ENCODE measurements around the gene KIF1A. TPM values are rescaled to one million over a fixed set of nuclear protein-coding genes. Genes with fewer than 3 reads are reported as not detected.

Gene KIF1A
- total and polyA plus RNA-seq, 2 of the 8 experiments (the other 6 are each of a cell fraction or from before 2014, with no cell fraction given) = 61.3 to 281 TPM

DNA sequence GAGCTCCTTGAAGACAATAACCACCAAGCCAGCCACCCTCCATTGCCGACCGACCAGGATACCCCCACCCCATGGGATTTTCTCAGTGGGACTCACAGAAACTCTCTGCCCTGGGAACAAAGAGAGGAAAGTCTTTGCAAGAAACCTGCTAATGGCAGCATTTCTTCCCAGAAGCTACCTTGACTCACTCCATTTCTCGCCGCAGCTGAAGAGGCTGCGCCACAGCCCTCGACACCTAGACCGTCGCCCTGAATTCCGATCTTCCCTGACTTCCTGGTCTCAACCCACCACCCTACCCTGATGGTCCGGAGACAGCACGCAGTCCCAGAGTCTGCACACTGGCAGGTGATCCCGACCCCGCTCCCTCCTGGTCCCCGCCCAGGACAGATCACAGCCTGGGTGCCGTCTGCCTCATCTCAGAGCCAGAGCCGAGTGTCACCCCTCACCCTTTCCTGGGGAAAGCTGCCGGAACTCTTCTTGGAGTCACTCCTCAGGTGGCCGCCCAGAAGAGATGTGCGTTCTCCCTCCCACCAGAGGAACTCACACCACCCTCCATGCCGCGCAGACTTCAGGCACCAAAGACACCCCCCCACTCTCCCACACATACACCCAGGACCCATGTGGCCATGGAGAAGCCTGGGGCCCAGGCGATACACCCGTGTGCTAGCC, 103.8 kb downstream of the KIF1A start:
- Histone ChIP-seq H3K9ac (replicated peaks in 1 of 4; ENCODE audit: extremely low read depth in 1 of 4, low read depth in 3 of 4, low read length in 3 of 4) (no peak overlapping the region), H2BK12ac (ENCODE audit: low read depth, low read length) (no peak overlapping the region), H3K4me3 (ENCODE audit: extremely low read depth in 1 of 4, insufficient read depth in 2 of 4, low read depth in 3 of 4, low read length in 4 of 4) (no peak overlapping the region), H2BK15ac (ENCODE audit: low read length) (no peak overlapping the region), H3K23me2 (ENCODE audit: low read depth, low read length) (no peaks in the 10 kb centered on the region), H3K27ac (ENCODE audit: low read depth, low read length) (no peak overlapping the region), H3K14ac (ENCODE audit: insufficient read length) (no peak overlapping the region), H2BK120ac (replicated peaks; ENCODE audit: low read depth, low read length) (no peak overlapping the region), H2AK5ac (ENCODE audit: low read depth, low read length) (no peak overlapping the region), H3K27me3 (replicated peaks in 1 of 4; ENCODE audit: control insufficient read depth in 3 of 4, extremely low read depth in 1 of 4, insufficient read depth in 3 of 4, low read length in 3 of 4) (no peaks in the 10 kb centered on the region), H3K79me1 (ENCODE audit: low read depth, low read length) (peaks cover 1% of the 10 kb centered on the region; the same call in 1 of the 2 replicates), H2BK20ac (ENCODE audit: low read length) (no peak overlapping the region), H4K8ac (ENCODE audit: extremely low read depth, insufficient read depth, low read length) (no peak overlapping the region), H4K91ac (replicated peaks; ENCODE audit: insufficient read length, low read length) (no peak overlapping the region), H3K79me2 (ENCODE audit: control insufficient read depth in 1 of 2, insufficient read depth in 2 of 2, low read length in 2 of 2) (no peaks in the 10 kb centered on the region), H3K4me1 (replicated peaks in 1 of 4; ENCODE audit: control insufficient read depth in 3 of 4, insufficient read depth in 4 of 4, low read length in 3 of 4) (no peaks in the 10 kb centered on the region; a peak in 1 of 7 replicates), H3K36me3 (ENCODE audit: control insufficient read depth in 2 of 4, insufficient read depth in 4 of 4, low read length in 3 of 4) (peaks cover 11 to 52% (median 29%) of the 10 kb centered on the region in 4 experiments), H4K20me1 (replicated peaks in 1 of 2; ENCODE audit: control insufficient read depth in 1 of 2, insufficient read depth in 2 of 2, low read length in 2 of 2) (peaks cover 10 to 17% of the 10 kb centered on the region in 2 experiments), H3K56ac (replicated peaks; ENCODE audit: insufficient read length, low read depth, low read length) (no peak overlapping the region), H3K4me2 (ENCODE audit: insufficient read depth in 1 of 2, low read depth in 2 of 2, low read length in 2 of 2) (no peak overlapping the region), H2AFZ (ENCODE audit: low read length) (no peak overlapping the region), H2BK5ac (ENCODE audit: low read depth, low read length) (no peak overlapping the region), H3K4ac (replicated peaks; ENCODE audit: insufficient read length, low read depth, low read length) (no peak overlapping the region), H4K5ac (ENCODE audit: insufficient read length, low read depth, low read length) (no peak overlapping the region), H3K23ac (ENCODE audit: insufficient read length) (no peak overlapping the region), H3K18ac (ENCODE audit: extremely low read depth, low read length) (no peak overlapping the region), H3K9me3 (ENCODE audit: insufficient read depth in 2 of 2, low read depth in 1 of 2, low read length in 1 of 2) (no peaks in the 10 kb centered on the region)
- ChIA-PET POLR2A (ENCODE audit: partially characterized antibody) (interaction anchor here (1.0 to 3.4 kb wide), 9 partner anchors 11 to 65 kb away, joined by 3 to 19 read pairs (median 6); no protein-coding TSS in a partner anchor), CTCF (ENCODE audit: partially characterized antibody) (interaction anchor here (0.5 to 1.7 kb wide), 5 partner anchors 11 to 124 kb away, joined by 3 to 7 read pairs (median 3); no protein-coding TSS in a partner anchor)
- no peak for FAIRE-seq
- no peak for DNase-seq (ENCODE audit: low read depth in 1 of 2, low spot score in 2 of 2)
- TF ChIP-seq CBX8 (IDR thresholded peaks at IDR 0.05; ENCODE audit: borderline replicate concordance, low read depth, low read length) (no peak), POLR2A (IDR thresholded peaks at IDR 0.05; ENCODE audit: control extremely low read depth in 1 of 2, low read depth in 2 of 2, low read length in 2 of 2) (no peak), YY1 (IDR thresholded peaks at IDR 0.05; ENCODE audit: low read depth, low read length) (no peak), SP2 (IDR thresholded peaks at IDR 0.05; ENCODE audit: low read length) (no peak), NANOG (IDR thresholded peaks at IDR 0.05; ENCODE audit: insufficient read depth, low read depth, low read length, poor library complexity, severe bottlenecking) (no peak), NRF1 (IDR thresholded peaks at IDR 0.05; ENCODE audit: low read depth, low read length) (no peak), BCL11A (IDR thresholded peaks at IDR 0.05; ENCODE audit: low read depth in 2 of 2, low read length in 2 of 2) (no peak), TEAD4 (IDR thresholded peaks at IDR 0.05; ENCODE audit: low read depth, low read length) (no peak), BACH1 (IDR thresholded peaks at IDR 0.05; ENCODE audit: low read length) (no peak), CREB1 (IDR thresholded peaks at IDR 0.05) (no peak), SP4 (IDR thresholded peaks at IDR 0.05; ENCODE audit: low read length) (no peak)
- TF ChIP-seq, protein P1, sequence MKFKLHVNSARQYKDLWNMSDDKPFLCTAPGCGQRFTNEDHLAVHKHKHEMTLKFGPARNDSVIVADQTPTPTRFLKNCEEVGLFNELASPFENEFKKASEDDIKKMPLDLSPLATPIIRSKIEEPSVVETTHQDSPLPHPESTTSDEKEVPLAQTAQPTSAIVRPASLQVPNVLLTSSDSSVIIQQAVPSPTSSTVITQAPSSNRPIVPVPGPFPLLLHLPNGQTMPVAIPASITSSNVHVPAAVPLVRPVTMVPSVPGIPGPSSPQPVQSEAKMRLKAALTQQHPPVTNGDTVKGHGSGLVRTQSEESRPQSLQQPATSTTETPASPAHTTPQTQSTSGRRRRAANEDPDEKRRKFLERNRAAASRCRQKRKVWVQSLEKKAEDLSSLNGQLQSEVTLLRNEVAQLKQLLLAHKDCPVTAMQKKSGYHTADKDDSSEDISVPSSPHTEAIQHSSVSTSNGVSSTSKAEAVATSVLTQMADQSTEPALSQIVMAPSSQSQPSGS (IDR thresholded peaks at IDR 0.05; ENCODE audit: low read length) = no peak
- 97% methylated on average over 23 of the region's 23 CpGs; no CpG with 5 or more reads in 1 of the 2 experiments for WGBS, 2 experiments (ENCODE audit: extremely low coverage in 1 of 2, insufficient coverage in 1 of 2, insufficient read length in 1 of 2, insufficient replicate concordance in 2 of 2, low coverage in 1 of 2, low lambda C conversion rate in 2 of 2, missing lambda C conversion rate in 1 of 2)
